Activated CD4-positive, alpha-beta T cell treated with anti-CD3 and anti-CD28 coated beads, Interleukin-2, amount 50 U/mL, for 1 hour (primary cell): Measurements from ENCODE around the gene TENM4.

ENCODE experiments used
- DNase-seq: peaks from one replicate; pipeline ENCODE4 v3.0.0-alpha.2; 2020

The TENM4 gene

GRCh38 chr11:79447038-79447786 is 6.4 kb upstream of the TENM4 start:
- DNase-seq: no peak

GRCh38 chr11:79444923-79445322 is 4.1 kb upstream of the TENM4 start:
- no peak for DNase-seq

GRCh38 chr11:79441461-79441875 is 638 bp upstream of the TENM4 start:
- no peak for DNase-seq

GRCh38 chr11:79439886-79440570 is 802 bp downstream of the TENM4 start:
- no peak for DNase-seq

GRCh38 chr11:79439410-79439885 is 1.4 kb downstream of the TENM4 start:
- DNase-seq: no peak

- DNase-seq: no peak
These were observed 2.0 kb downstream of the TENM4 start for GRCh38 chr11:79438631-79439409.

- DNase-seq: no peak
These were observed 2.7 kb downstream of the TENM4 start for GRCh38 chr11:79437981-79438630.

- no peak for DNase-seq
These were observed 3.4 kb downstream of the TENM4 start for GRCh38 chr11:79437278-79437980.

- no peak for DNase-seq
These were observed 3.9 kb downstream of the TENM4 start for GRCh38 chr11:79436919-79437277.

GRCh38 chr11:79434283-79434682 is 6.5 kb downstream of the TENM4 start:
- DNase-seq: no peak

- DNase-seq: no peak
These were observed 8.7 kb downstream of the TENM4 start for GRCh38 chr11:79432138-79432537.

GRCh38 chr11:79431535-79431934 is 9.3 kb downstream of the TENM4 start:
- DNase-seq: no peak

GRCh38 chr11:79430280-79430679 is 10.6 kb downstream of the TENM4 start:
- no peak for DNase-seq

- no peak for DNase-seq
These were observed 12.4 kb downstream of the TENM4 start for GRCh38 chr11:79428406-79428805.

GRCh38 chr11:79427611-79428327 is 13.1 kb downstream of the TENM4 start:
- no peak for DNase-seq

GRCh38 chr11:79427126-79427525 is 13.7 kb downstream of the TENM4 start:
- DNase-seq: no peak

GRCh38 chr11:79425463-79425862 is 15.4 kb downstream of the TENM4 start:
- no peak for DNase-seq

GRCh38 chr11:79423736-79424135 is 17.1 kb downstream of the TENM4 start:
- DNase-seq: no peak

GRCh38 chr11:79422866-79423265 is 18.0 kb downstream of the TENM4 start:
- DNase-seq: no peak

GRCh38 chr11:79421820-79422219 is 19.0 kb downstream of the TENM4 start:
- no peak for DNase-seq

GRCh38 chr11:79419120-79419519 is 21.7 kb downstream of the TENM4 start:
- no peak for DNase-seq

GRCh38 chr11:79418241-79418640 is 22.6 kb downstream of the TENM4 start:
- DNase-seq: no peak
